Neural progenitor cell (in vitro differentiated cells): ENCODE data around the gene AFF3.

Source experiments
- EZH2 ChIP-seq: fragments of 200-600 bp; sonication (generic); IDR thresholded peaks from 2 replicates; pipeline ENCODE4 v1.6.1; 2017; ENCODE audit warnings: antibody characterized with exemption, mild to moderate bottlenecking, moderate library complexity
- EZH2phosphoT487 ChIP-seq: fragments of 200-600 bp; sonication (generic); IDR thresholded peaks from 2 replicates; pipeline ENCODE4 v1.6.1; 2017; ENCODE audit warnings: antibody characterized with exemption
- TF ChIP-seq, protein P1 (sequence below): fragments of 200-600 bp; sonication (generic); IDR thresholded peaks from 2 replicates; pipeline ENCODE4 v1.5.1; 2017; ENCODE audit warnings: antibody characterized with exemption, mild to moderate bottlenecking

DNA sequence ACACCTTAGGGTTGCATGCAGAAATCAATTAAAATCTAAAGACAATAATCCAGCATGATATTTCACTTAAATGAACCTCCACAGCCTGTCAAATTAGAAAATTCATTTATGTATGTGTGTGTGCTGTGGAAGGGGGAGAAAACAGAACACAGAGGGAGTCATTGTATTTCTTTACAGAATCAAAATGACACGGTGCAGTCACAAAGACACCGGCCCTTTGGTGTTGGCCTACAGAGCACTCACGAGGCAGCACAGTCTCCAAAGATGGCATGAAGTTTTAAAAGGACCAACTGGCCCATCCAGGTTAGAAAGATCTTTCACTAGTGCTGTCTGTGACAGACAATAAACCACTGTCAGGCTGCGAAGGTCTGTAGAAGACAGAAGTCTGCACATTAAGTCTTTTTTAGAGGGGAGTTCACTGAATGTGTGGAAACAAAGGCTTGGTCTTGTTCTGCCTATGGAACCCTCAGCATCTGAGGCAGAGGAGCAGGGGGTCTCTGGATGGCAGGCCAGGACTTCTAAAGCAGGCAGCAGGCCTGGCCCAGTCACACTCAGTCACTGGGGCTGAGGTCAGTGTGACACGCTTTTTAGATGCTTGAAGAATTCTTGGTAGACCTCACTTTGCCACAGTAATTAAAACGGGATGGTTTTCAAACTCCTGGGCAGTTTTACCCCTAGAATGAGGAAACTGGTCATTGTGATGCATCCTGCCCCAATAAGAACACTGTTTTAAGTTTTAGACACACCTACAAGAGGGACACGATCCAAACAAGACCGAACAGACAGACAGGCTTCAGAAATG lies 184.9 kb downstream of the AFF3 start:
- TF ChIP-seq, protein P1, sequence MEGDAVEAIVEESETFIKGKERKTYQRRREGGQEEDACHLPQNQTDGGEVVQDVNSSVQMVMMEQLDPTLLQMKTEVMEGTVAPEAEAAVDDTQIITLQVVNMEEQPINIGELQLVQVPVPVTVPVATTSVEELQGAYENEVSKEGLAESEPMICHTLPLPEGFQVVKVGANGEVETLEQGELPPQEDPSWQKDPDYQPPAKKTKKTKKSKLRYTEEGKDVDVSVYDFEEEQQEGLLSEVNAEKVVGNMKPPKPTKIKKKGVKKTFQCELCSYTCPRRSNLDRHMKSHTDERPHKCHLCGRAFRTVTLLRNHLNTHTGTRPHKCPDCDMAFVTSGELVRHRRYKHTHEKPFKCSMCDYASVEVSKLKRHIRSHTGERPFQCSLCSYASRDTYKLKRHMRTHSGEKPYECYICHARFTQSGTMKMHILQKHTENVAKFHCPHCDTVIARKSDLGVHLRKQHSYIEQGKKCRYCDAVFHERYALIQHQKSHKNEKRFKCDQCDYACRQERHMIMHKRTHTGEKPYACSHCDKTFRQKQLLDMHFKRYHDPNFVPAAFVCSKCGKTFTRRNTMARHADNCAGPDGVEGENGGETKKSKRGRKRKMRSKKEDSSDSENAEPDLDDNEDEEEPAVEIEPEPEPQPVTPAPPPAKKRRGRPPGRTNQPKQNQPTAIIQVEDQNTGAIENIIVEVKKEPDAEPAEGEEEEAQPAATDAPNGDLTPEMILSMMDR, result no peak
- no peak for TF ChIP-seq EZH2
- no peak for TF ChIP-seq EZH2phosphoT487
